RWPE2 (cell line): ENCODE data around the gene MCC.
A peak's percentile ranks its signal among the peaks of the same experiment; 100 is the strongest.

Experiments used
- ATAC-seq: fragments of 200-7000 bp; cut with Tn5 transposase; 3 replicates; pipeline ENCODE4 v1.9.1; 2021; ENCODE audit warnings: low read depth
- DNase-seq: peaks from one replicate; pipeline ENCODE4 v3.0.0-alpha.2; 2020; ENCODE audit warnings: low spot score
- H3K27ac ChIP-seq: fragments of 450-650 bp; 2 replicates; pipeline ENCODE4 v1.5.1; 2017; ENCODE audit warnings: mild to moderate bottlenecking; ENCODE audit not compliant: poor library complexity, severe bottlenecking
- H3K27me3 ChIP-seq: fragments of 250-450 bp; sonication (Bioruptor Pico); 2 replicates; pipeline ENCODE4 v1.5.1; 2021; ENCODE audit warnings: mild to moderate bottlenecking, moderate library complexity; ENCODE audit not compliant: insufficient read depth, poor library complexity, severe bottlenecking
- H3K36me3 ChIP-seq: fragments of 250-450 bp; sonication (Bioruptor Pico); 2 replicates; pipeline ENCODE4 v1.5.1; 2020; ENCODE audit warnings: low read depth, mild to moderate bottlenecking, moderate library complexity
- H3K4me1 ChIP-seq: fragments of 250-450 bp; sonication (Bioruptor Pico); 2 replicates; pipeline ENCODE4 v1.5.1; 2021; ENCODE audit warnings: mild to moderate bottlenecking, moderate library complexity; ENCODE audit not compliant: insufficient read depth, poor library complexity, severe bottlenecking
- H3K4me3 ChIP-seq: fragments of 250-450 bp; sonication (Bioruptor Pico); 2 replicates; pipeline ENCODE4 v1.5.1; 2021; ENCODE audit warnings: mild to moderate bottlenecking, moderate library complexity; ENCODE audit not compliant: severe bottlenecking
- H3K9me3 ChIP-seq: fragments of 250-450 bp; sonication (Bioruptor Pico); 2 replicates; pipeline ENCODE4 v1.5.1; 2021; ENCODE audit warnings: mild to moderate bottlenecking, moderate library complexity; ENCODE audit not compliant: severe bottlenecking
- CTCF ChIP-seq: fragments of 450-650 bp; IDR thresholded peaks from one replicate; pipeline ENCODE4 v1.5.1; 2017; ENCODE audit warnings: mild to moderate bottlenecking, moderate library complexity; ENCODE audit not compliant: poor library complexity, severe bottlenecking

The MCC gene

GRCh38 chr5:113299591-113299990 lies 188.7 kb downstream of the MCC start:
- no peak overlapping the region for H3K27ac ChIP-seq
- H3K36me3 ChIP-seq = no peaks in the 10 kb centered on the region
- DNase-seq (no peak), ATAC-seq (no peak)
- no peak for TF ChIP-seq CTCF
- H3K27me3 ChIP-seq = no peaks in the 10 kb centered on the region
- peaks cover 7% of the 10 kb centered on the region for H3K4me1 ChIP-seq
- no peaks in the 10 kb centered on the region for H3K9me3 ChIP-seq
- no peak overlapping the region for H3K4me3 ChIP-seq

- no peaks in the 10 kb centered on the region for H3K9me3 ChIP-seq
- ATAC-seq = no peak
- TF ChIP-seq CTCF = no peak
- DNase-seq = no peak
- H3K4me3 ChIP-seq = no peak overlapping the region
- H3K27ac ChIP-seq = no peak overlapping the region
- no peaks in the 10 kb centered on the region for H3K27me3 ChIP-seq
- peaks cover 13% of the 10 kb centered on the region for H3K4me1 ChIP-seq
- no peaks in the 10 kb centered on the region for H3K36me3 ChIP-seq
Measured at GRCh38 chr5:113296676-113297075, 191.6 kb downstream of the MCC start.

GRCh38 chr5:113295111-113295539 lies 193.1 kb downstream of the MCC start:
- peaks cover 13% of the 10 kb centered on the region for H3K4me1 ChIP-seq
- H3K9me3 ChIP-seq = no peaks in the 10 kb centered on the region
- H3K27me3 ChIP-seq = no peaks in the 10 kb centered on the region
- TF ChIP-seq CTCF = peak; percentile 12
- peak overlapping the region; percentile 92 for H3K4me3 ChIP-seq
- H3K36me3 ChIP-seq = no peaks in the 10 kb centered on the region
- ATAC-seq = no peak; the same call in 2 of the 3 replicates
- H3K27ac ChIP-seq = peak overlapping the region; percentile 77
- DNase-seq = no peak

- peak; percentile 54 for TF ChIP-seq CTCF
- H3K36me3 ChIP-seq = no peaks in the 10 kb centered on the region
- H3K9me3 ChIP-seq = no peaks in the 10 kb centered on the region
- ATAC-seq (peak; percentile 86), DNase-seq (peak; percentile 91)
- H3K27ac ChIP-seq = peak overlapping the region; percentile 77
- H3K27me3 ChIP-seq = no peaks in the 10 kb centered on the region
- peaks cover 13% of the 10 kb centered on the region for H3K4me1 ChIP-seq
- H3K4me3 ChIP-seq = peak overlapping the region; percentile 92
Measured at GRCh38 chr5:113294311-113295110, 193.7 kb downstream of the MCC start.

GRCh38 chr5:113293975-113294310 lies 194.3 kb downstream of the MCC start:
- no peak for DNase-seq

More at GRCh38 chr5:113293975-113294310, 194.3 kb downstream of the MCC start:
- peak; percentile 8; the same call in 2 of the 3 replicates for ATAC-seq
- no peak for TF ChIP-seq CTCF
- peak overlapping the region; percentile 77 for H3K27ac ChIP-seq
- no peaks in the 10 kb centered on the region for H3K27me3 ChIP-seq
- no peaks in the 10 kb centered on the region for H3K36me3 ChIP-seq
- H3K4me3 ChIP-seq = peak overlapping the region; percentile 92
- peaks cover 13% of the 10 kb centered on the region for H3K4me1 ChIP-seq
- no peaks in the 10 kb centered on the region for H3K9me3 ChIP-seq
